ENCODE measurements around the gene ALKBH2. TPM values are rescaled to one million over a fixed set of nuclear protein-coding genes. Genes with fewer than 3 reads are reported as not detected.

The ALKBH2 gene
- total and polyA plus RNA-seq, 2 of the 8 experiments (the other 6 are each of a cell fraction or from before 2014, with no cell fraction given), result 19.1 to 22.5 TPM

DNA sequence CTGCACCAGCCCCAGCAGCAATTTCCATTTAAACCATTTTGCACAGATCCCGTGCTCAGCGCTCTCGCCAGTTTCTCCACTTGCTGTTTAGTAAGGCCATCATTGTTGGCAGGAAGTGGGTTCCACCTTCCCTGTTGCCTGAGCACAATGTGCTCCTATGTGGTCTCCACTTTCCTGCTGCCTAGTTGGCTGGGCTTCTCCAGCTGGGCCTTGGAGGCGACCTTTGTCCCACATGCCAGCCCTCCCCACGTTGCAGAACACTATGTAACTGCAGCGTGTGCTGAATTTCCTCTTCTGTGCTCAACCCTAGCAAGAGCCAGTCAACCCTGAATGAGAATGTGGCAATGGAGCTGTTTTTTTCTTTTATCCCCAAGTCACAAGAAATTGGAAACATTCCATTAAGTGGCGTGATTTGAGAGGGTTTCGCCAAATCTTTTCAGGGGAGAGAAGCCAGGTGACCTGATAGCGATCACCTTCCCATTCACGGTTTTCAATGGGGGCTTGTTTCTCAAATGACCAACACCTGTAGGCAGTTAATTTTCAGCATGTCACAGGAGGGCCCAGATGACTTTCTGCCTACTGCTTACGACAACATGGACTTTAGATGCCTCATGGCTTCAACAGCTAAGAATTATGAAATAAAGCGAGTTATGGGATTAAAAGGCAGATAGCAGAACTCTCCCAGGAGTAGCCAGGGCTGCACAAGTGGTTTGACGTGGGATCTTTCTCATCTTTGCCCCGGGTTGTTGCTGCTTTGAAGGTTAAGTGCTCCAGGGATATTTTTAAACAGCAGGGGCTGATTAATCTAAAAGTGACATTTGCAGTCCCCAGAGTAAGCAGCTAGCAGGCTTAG lies 22.7 kb upstream of the ALKBH2 start, which contains the start of gene ACACB:
Gene ACACB (plus strand): TSS at position 830 of the 853 bp plus-strand sequence. CDS start 22,819 bp downstream, outside the sequence.
- Histone ChIP-seq H3K27me3 (replicated peaks in 1 of 4; ENCODE audit: control insufficient read depth in 3 of 4, extremely low read depth in 1 of 4, insufficient read depth in 3 of 4, low read length in 3 of 4) (no peaks in the 10 kb centered on the region; a peak in 1 of 7 replicates), H3K9me3 (ENCODE audit: insufficient read depth in 2 of 2, low read depth in 1 of 2, low read length in 1 of 2) (no peaks in the 10 kb centered on the region), H2BK5ac (ENCODE audit: low read depth, low read length) (no peak within 1 kb of the TSS), H3K14ac (ENCODE audit: insufficient read length) (no peak within 1 kb of the TSS), H3K4ac (replicated peaks; ENCODE audit: insufficient read length, low read depth, low read length) (no peak within 1 kb of the TSS), H3K36me3 (ENCODE audit: control insufficient read depth in 2 of 4, insufficient read depth in 4 of 4, low read length in 3 of 4) (no peaks in the 10 kb centered on the region), H3K27ac (ENCODE audit: low read depth, low read length) (no peak within 1 kb of the TSS), H2BK12ac (ENCODE audit: low read depth, low read length) (0 out of 2 replicates have a peak within 1 kb of the TSS, but pooled peaks have one; percentile 43), H4K91ac (replicated peaks; ENCODE audit: insufficient read length, low read length) (no peak within 1 kb of the TSS), H2BK15ac (ENCODE audit: low read length) (peak within 1 kb of the TSS; percentile 46; the same call in 1 of the 2 replicates), H2AFZ (ENCODE audit: low read length) (peak within 1 kb of the TSS; percentile 54; the same call in 1 of the 2 replicates), H3K4me3 (ENCODE audit: extremely low read depth in 1 of 4, insufficient read depth in 2 of 4, low read depth in 3 of 4, low read length in 4 of 4) (no peak within 1 kb of the TSS), H4K8ac (ENCODE audit: extremely low read depth, insufficient read depth, low read length) (peak within 1 kb of the TSS; percentile 28; the same call in 1 of the 2 replicates), H3K9ac (replicated peaks in 1 of 4; ENCODE audit: extremely low read depth in 1 of 4, low read depth in 3 of 4, low read length in 3 of 4) (peak within 1 kb of the TSS in 1 of 4 experiments; percentile 24; a peak in 1 of 7 replicates), H4K20me1 (replicated peaks in 1 of 2; ENCODE audit: control insufficient read depth in 1 of 2, insufficient read depth in 2 of 2, low read length in 2 of 2) (no peaks in the 10 kb centered on the region), H3K4me1 (replicated peaks in 1 of 4; ENCODE audit: control insufficient read depth in 3 of 4, insufficient read depth in 4 of 4, low read length in 3 of 4) (peaks cover 2 to 11% (median 5%) of the 10 kb centered on the region in 4 experiments; a peak in 5 of 7 replicates), H3K23ac (ENCODE audit: insufficient read length) (no peak within 1 kb of the TSS), H2BK20ac (ENCODE audit: low read length) (no peak within 1 kb of the TSS), H3K79me2 (ENCODE audit: control insufficient read depth in 1 of 2, insufficient read depth in 2 of 2, low read length in 2 of 2) (no peaks in the 10 kb centered on the region), H3K56ac (replicated peaks; ENCODE audit: insufficient read length, low read depth, low read length) (no peak within 1 kb of the TSS), H3K4me2 (ENCODE audit: insufficient read depth in 1 of 2, low read depth in 2 of 2, low read length in 2 of 2) (no peak within 1 kb of the TSS), H4K5ac (ENCODE audit: insufficient read length, low read depth, low read length) (no peak within 1 kb of the TSS), H3K23me2 (ENCODE audit: low read depth, low read length) (no peaks in the 10 kb centered on the region), H2BK120ac (replicated peaks; ENCODE audit: low read depth, low read length) (no peak within 1 kb of the TSS), H2AK5ac (ENCODE audit: low read depth, low read length) (no peak within 1 kb of the TSS), H3K79me1 (ENCODE audit: low read depth, low read length) (no peaks in the 10 kb centered on the region), H3K18ac (ENCODE audit: extremely low read depth, low read length) (no peak within 1 kb of the TSS)
- DNase-seq (ENCODE audit: low read depth in 1 of 2, low spot score in 2 of 2), result no peak
- FAIRE-seq, result no peak
- ChIA-PET CTCF (ENCODE audit: partially characterized antibody) (interaction anchor here (1.4 to 1.5 kb wide), 2 partner anchors 15 to 24 kb away, joined by 3 read pairs; no protein-coding TSS in a partner anchor), POLR2A (ENCODE audit: partially characterized antibody) (interaction anchor here (0.8 to 1.3 kb wide), 2 partner anchors 9 to 16 kb away, joined by 3 to 6 read pairs; no protein-coding TSS in a partner anchor)
- 85% methylated on average over 14 of the region's 14 CpGs; no CpG with 5 or more reads in 1 of the 2 experiments for WGBS, 2 experiments (ENCODE audit: extremely low coverage in 1 of 2, insufficient coverage in 1 of 2, insufficient read length in 1 of 2, insufficient replicate concordance in 2 of 2, low coverage in 1 of 2, low lambda C conversion rate in 2 of 2, missing lambda C conversion rate in 1 of 2)
- TF ChIP-seq EZH2 (IDR thresholded peaks at IDR 0.05; ENCODE audit: low read depth, low read length, severe bottlenecking), result no peak
- peak; percentile 36 for TF ChIP-seq ASH2L (IDR thresholded peaks at IDR 0.05; ENCODE audit: low read length)
- no peak for TF ChIP-seq NANOG (IDR thresholded peaks at IDR 0.05; ENCODE audit: insufficient read depth, low read depth, low read length, poor library complexity, severe bottlenecking)

Data from H1 (cell line).